Measurements from ENCODE around the gene STIM1.
"Not testable (repeated sequence)": the region's sequence is repeated elsewhere in the genome, so short reads cannot be mapped to it uniquely, and the experiment has no call there.

Gene STIM1

DNA sequence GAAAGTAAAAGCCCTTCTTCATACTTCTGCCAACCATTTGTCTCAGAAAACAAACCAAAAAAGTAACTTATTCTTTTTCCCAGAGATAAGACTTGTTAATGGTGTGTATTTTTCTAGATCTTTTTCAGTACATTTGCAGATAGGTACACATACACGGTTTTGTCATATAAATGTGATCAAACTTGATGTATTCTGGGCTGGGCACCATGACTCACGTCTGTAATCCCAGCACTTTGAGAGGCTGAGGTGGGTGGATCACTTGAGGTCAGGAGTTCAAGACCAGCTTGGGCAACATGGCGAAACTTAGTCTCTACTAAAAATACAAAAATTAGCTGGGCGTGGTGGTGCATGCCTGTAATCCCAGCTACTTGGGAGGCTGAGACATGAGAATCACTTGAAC is 274.8 kb downstream of the STIM1 start:
- DNase-seq, result not testable (repeated sequence)

DNA sequence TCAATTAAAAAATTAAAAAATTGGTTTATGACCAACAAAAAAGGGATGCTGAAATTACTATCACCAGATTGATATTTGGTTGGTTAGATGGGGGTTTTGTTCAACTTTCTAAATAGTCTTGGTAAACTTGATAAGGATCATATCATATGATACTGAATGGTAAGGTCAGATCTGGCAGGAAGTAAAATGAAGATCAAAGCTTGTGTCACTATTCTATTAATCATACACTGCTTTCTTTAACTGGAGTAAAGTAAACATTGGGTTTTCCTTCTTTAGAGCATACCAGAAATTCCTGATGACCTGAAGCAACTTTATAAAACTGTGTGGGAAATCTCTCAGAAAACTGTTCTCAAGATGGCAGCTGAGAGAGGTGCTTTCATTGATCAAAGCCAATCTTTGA is 279.3 kb downstream of the STIM1 start:
- DNase-seq, result no peak

DNA sequence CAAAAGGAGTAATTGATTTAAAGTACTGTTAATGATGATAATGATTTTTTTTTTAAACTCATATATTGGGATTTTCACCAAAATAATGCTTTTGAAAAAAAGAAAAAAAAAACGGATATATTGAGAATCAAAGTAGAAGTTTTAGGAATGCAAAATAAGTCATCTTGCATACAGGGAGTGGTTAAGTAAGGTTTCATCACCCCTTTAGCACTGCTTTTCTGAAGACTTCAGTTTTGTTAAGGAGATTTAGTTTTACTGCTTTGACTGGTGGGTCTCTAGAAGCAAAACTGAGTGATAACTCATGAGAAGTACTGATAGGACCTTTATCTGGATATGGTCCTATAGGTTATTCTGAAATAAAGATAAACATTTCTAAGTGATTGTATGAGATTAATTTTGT is 283.0 kb downstream of the STIM1 start:
- no peak for DNase-seq

DNA sequence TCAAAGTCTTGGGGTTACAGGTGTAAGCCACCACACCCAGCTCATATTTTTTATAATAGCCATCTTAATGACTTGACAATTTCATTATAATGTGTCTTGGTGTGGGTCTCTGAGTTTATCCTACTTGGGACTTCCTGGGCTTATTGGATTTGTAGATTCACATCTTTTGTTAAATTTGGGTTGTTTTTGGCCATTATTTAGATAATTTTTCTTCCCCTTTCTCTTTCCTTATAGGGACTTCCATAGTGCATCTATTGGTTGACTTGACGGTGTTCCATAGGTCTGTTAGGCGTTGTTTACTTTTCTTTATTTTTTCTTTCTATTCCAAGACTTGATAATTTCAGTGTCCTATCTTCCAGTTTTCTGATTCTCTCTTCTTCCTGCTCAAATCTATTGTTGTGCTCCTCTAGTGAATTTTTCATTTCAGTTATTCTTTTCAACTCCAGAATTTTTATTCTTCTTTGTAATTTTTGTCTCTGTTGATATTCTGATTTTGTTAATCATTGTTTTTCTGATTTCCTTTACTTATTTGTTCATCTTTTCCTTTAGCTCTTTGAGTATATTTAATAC is 284.7 kb downstream of the STIM1 start:
- no peak for DNase-seq
